HUES64 (cell line): ENCODE measurements around the gene SPIRE1.

Experiments used
- H3K27ac ChIP-seq: 2 replicates; pipeline ENCODE4 v1.7.0; 2013; ENCODE audit warnings: low read depth, low read length, inconsistent platforms
- H3K27me3 ChIP-seq: 2 replicates; pipeline ENCODE4 v1.6.1; 2013; ENCODE audit warnings: mild to moderate bottlenecking, low read length; ENCODE audit not compliant: insufficient read depth
- H3K36me3 ChIP-seq: 2 replicates; pipeline ENCODE4 v1.6.1; 2013; ENCODE audit warnings: mild to moderate bottlenecking, low read length; ENCODE audit not compliant: insufficient read depth
- H3K4me1 ChIP-seq: 2 replicates; pipeline ENCODE4 v1.6.1; 2013; ENCODE audit warnings: mild to moderate bottlenecking, low read length, moderate library complexity; ENCODE audit not compliant: insufficient read depth
- H3K4me3 ChIP-seq: 2 replicates; pipeline ENCODE4 v1.5.1; 2013; ENCODE audit warnings: mild to moderate bottlenecking, low read length, moderate library complexity
- H3K9ac ChIP-seq: 2 replicates; pipeline ENCODE4 v1.6.1; 2013; ENCODE audit warnings: mild to moderate bottlenecking, low read depth, low read length
- H3K9me3 ChIP-seq: 2 replicates; pipeline ENCODE4 v1.6.1; 2013; ENCODE audit warnings: low read depth, low read length; ENCODE audit not compliant: insufficient read depth
- whole genome bisulfite sequencing: fragments of 150-250, 120-280 bp; methylation state at CpG from one replicate; pipeline ENCODE4 v1.1.7; 2013; ENCODE audit warnings: missing lambda C conversion rate; 5-methylcytosine and 5-hydroxymethylcytosine counted together

Gene SPIRE1

GRCh38 chr18:12679183-12679786 lies 21.4 kb upstream of the SPIRE1 start:
- H3K27ac ChIP-seq = no peak overlapping the region
- 89% methylated on average over 8 of the region's 8 CpGs for WGBS
- H3K27me3 ChIP-seq = no peaks in the 10 kb centered on the region
- no peaks in the 10 kb centered on the region for H3K9me3 ChIP-seq
- peaks cover 74% of the 10 kb centered on the region for H3K36me3 ChIP-seq
- H3K4me3 ChIP-seq = no peak overlapping the region
- no peak overlapping the region for H3K9ac ChIP-seq
- H3K4me1 ChIP-seq = no peaks in the 10 kb centered on the region

GRCh38 chr18:12668041-12668440 lies 10.1 kb upstream of the SPIRE1 start:
- H3K9me3 ChIP-seq = no peaks in the 10 kb centered on the region
- 94% methylated on average over 5 of the region's 5 CpGs for WGBS
- H3K27ac ChIP-seq = no peak overlapping the region
- no peak overlapping the region for H3K9ac ChIP-seq
- H3K4me1 ChIP-seq = no peaks in the 10 kb centered on the region
- peaks cover 9% of the 10 kb centered on the region for H3K36me3 ChIP-seq
- no peaks in the 10 kb centered on the region for H3K27me3 ChIP-seq
- no peak overlapping the region for H3K4me3 ChIP-seq

GRCh38 chr18:12659904-12660605 lies 2.1 kb upstream of the SPIRE1 start:
- Histone ChIP-seq H3K27me3 (peaks cover 32% of the 10 kb centered on the region), H3K36me3 (no peaks in the 10 kb centered on the region), H3K4me3 (no peak overlapping the region), H3K9ac (no peak overlapping the region), H3K27ac (no peak overlapping the region), H3K4me1 (peaks cover 5% of the 10 kb centered on the region; the same call in 1 of the 2 replicates), H3K9me3 (no peaks in the 10 kb centered on the region)
- 88% methylated on average over 9 of the region's 9 CpGs for WGBS

GRCh38 chr18:12658426-12659138 lies 675 bp upstream of the SPIRE1 start:
- peak overlapping the region; percentile 66 for H3K4me3 ChIP-seq
- H3K36me3 ChIP-seq = no peaks in the 10 kb centered on the region
- WGBS = 4% methylated on average over 39 of the region's 42 CpGs
- H3K9ac ChIP-seq = no peak overlapping the region
- peaks cover 32% of the 10 kb centered on the region for H3K27me3 ChIP-seq
- H3K9me3 ChIP-seq = no peaks in the 10 kb centered on the region
- peaks cover 5% of the 10 kb centered on the region; the same call in 1 of the 2 replicates for H3K4me1 ChIP-seq
- no peak overlapping the region for H3K27ac ChIP-seq

GRCh38 chr18:12656938-12657683 lies 796 bp downstream of the SPIRE1 start:
- Histone ChIP-seq H3K27ac (no peak overlapping the region), H3K4me3 (peak overlapping the region; percentile 66), H3K27me3 (peaks cover 32% of the 10 kb centered on the region), H3K9ac (peak overlapping the region; percentile 19), H3K4me1 (peaks cover 17% of the 10 kb centered on the region), H3K36me3 (no peaks in the 10 kb centered on the region), H3K9me3 (no peaks in the 10 kb centered on the region)
- 2% methylated on average over 89 of the region's 89 CpGs for WGBS

- no peak overlapping the region for H3K27ac ChIP-seq
- no peaks in the 10 kb centered on the region for H3K9me3 ChIP-seq
- peaks cover 22% of the 10 kb centered on the region for H3K4me1 ChIP-seq
- WGBS = 40% methylated on average over 3 of the region's 3 CpGs
- no peaks in the 10 kb centered on the region for H3K36me3 ChIP-seq
- peak overlapping the region; percentile 66 for H3K4me3 ChIP-seq
- H3K9ac ChIP-seq = peak overlapping the region; percentile 19; the same call in 1 of the 2 replicates
- peaks cover 32% of the 10 kb centered on the region for H3K27me3 ChIP-seq
Observed at GRCh38 chr18:12656605-12656937, 1.3 kb downstream of the SPIRE1 start.

GRCh38 chr18:12654971-12655370 lies 2.9 kb downstream of the SPIRE1 start:
- Histone ChIP-seq H3K9ac (no peak overlapping the region), H3K4me3 (no peak overlapping the region), H3K27ac (no peak overlapping the region), H3K4me1 (peaks cover 23% of the 10 kb centered on the region), H3K36me3 (no peaks in the 10 kb centered on the region), H3K27me3 (peaks cover 32% of the 10 kb centered on the region), H3K9me3 (no peaks in the 10 kb centered on the region)
- WGBS = no CpG with 5 or more reads among the region's 1 CpG

GRCh38 chr18:12652861-12653401 lies 5.0 kb downstream of the SPIRE1 start:
- 74% methylated on average over 3 of the region's 3 CpGs for WGBS
- no peak overlapping the region for H3K27ac ChIP-seq
- no peaks in the 10 kb centered on the region for H3K9me3 ChIP-seq
- H3K36me3 ChIP-seq = no peaks in the 10 kb centered on the region
- H3K9ac ChIP-seq = no peak overlapping the region
- peaks cover 23% of the 10 kb centered on the region for H3K27me3 ChIP-seq
- peaks cover 26% of the 10 kb centered on the region for H3K4me1 ChIP-seq
- H3K4me3 ChIP-seq = no peak overlapping the region

- peaks cover 15% of the 10 kb centered on the region for H3K27me3 ChIP-seq
Observed at GRCh38 chr18:12651651-12652050, 6.3 kb downstream of the SPIRE1 start.

GRCh38 chr18:12647773-12648172 lies 10.1 kb downstream of the SPIRE1 start:
- H3K27ac ChIP-seq = no peak overlapping the region
- peaks cover 32% of the 10 kb centered on the region for H3K4me1 ChIP-seq
- no peaks in the 10 kb centered on the region for H3K36me3 ChIP-seq
- H3K9me3 ChIP-seq = no peaks in the 10 kb centered on the region
- no peak overlapping the region for H3K4me3 ChIP-seq
- H3K27me3 ChIP-seq = no peaks in the 10 kb centered on the region
- no peak overlapping the region for H3K9ac ChIP-seq
- WGBS = 11% methylated on average over 1 of the region's 3 CpGs

More at GRCh38 chr18:12651651-12652050, 6.3 kb downstream of the SPIRE1 start:
- Histone ChIP-seq H3K9ac (no peak overlapping the region; the same call in 1 of the 2 replicates), H3K4me3 (0 out of 2 replicates have a peak overlapping the region, but pooled peaks have one; percentile 12), H3K36me3 (no peaks in the 10 kb centered on the region), H3K27ac (peak overlapping the region; percentile 59), H3K4me1 (peaks cover 32% of the 10 kb centered on the region), H3K9me3 (no peaks in the 10 kb centered on the region)
- 52% methylated on average over 3 of the region's 4 CpGs for WGBS
